PC-3 (cell line): ENCODE results near the gene GALNT14. TPM values are rescaled to one million over a fixed set of nuclear protein-coding genes. Genes with fewer than 3 reads are reported as not detected.
A peak's percentile ranks its signal among the peaks of the same experiment; 100 is the strongest.

Source experiments
- ATAC-seq: fragments of 200-7000 bp; cut with Tn5 transposase; 2 replicates; pipeline ENCODE4 v1.9.1; 2020; ENCODE audit warnings: mild to moderate bottlenecking, moderate library complexity
- BruUV-seq: library from RNA; stranded (reverse); fragments of 400-500 nt; replicated peaks from 2 replicates; lab custom pipeline; 2021; lab: Mats Ljungman, UMichigan
- CTCF ChIA-PET: fragments of 300-600 bp; sonication (Branson Sonifier 250); formaldehyde crosslinking; loops from one replicate; lab custom pipeline; 2022; ENCODE audit warnings: antibody characterized with exemption; lab: Charles Lee
- POLR2A ChIA-PET: fragments of 300-600 bp; sonication (Branson Sonifier 250); formaldehyde crosslinking; loops from one replicate; lab custom pipeline; 2022; ENCODE audit warnings: antibody characterized with exemption; ENCODE audit not compliant: unreplicated experiment; lab: Charles Lee
- DNase-seq: peaks from one replicate; pipeline ENCODE4 v3.0.0-alpha.2; 2015
- H2AFZ ChIP-seq: fragments of 300-600 bp; sonication (generic); 2 replicates; pipeline ENCODE4 v1.6.0; 2016; ENCODE audit warnings: antibody characterized with exemption, low read length
- H3F3A ChIP-seq: fragments of 300-600 bp; sonication (generic); one replicate; pipeline ENCODE4 v1.6.0; 2017; ENCODE audit warnings: antibody characterized with exemption, low read length, control low read depth, mild to moderate bottlenecking; ENCODE audit not compliant: unreplicated experiment
- H3K27ac ChIP-seq: fragments of 300-600 bp; sonication (generic); 2 replicates; pipeline ENCODE4 v1.5.1; 2016; ENCODE audit warnings: mild to moderate bottlenecking, low read length
- H3K27me3 ChIP-seq: fragments of 300-600 bp; sonication (generic); 2 replicates; pipeline ENCODE4 v1.6.1; 2016; ENCODE audit warnings: low read length, mixed read lengths
- H3K36me3 ChIP-seq: fragments of 300-600 bp; sonication (generic); 2 replicates; pipeline ENCODE4 v1.6.1; 2016; ENCODE audit warnings: low read depth, mixed run types, low read length, mixed read lengths
- H3K4me1 ChIP-seq: fragments of 300-600 bp; sonication (generic); 2 replicates; pipeline ENCODE4 v1.5.1; 2016; ENCODE audit warnings: low read length; ENCODE audit not compliant: insufficient read depth
- H3K4me2 ChIP-seq: fragments of 300-600 bp; sonication (generic); 2 replicates; pipeline ENCODE4 v1.6.0; 2016; ENCODE audit warnings: low read length
- H3K4me3 ChIP-seq: fragments of 300-600 bp; sonication (generic); 2 replicates; pipeline ENCODE4 v1.5.1; 2016; ENCODE audit warnings: mild to moderate bottlenecking, low read length, mixed read lengths
- H3K79me2 ChIP-seq: fragments of 300-600 bp; sonication (generic); 2 replicates; pipeline ENCODE4 v1.6.1; 2017; ENCODE audit warnings: low read length, mixed read lengths
- H3K9ac ChIP-seq: fragments of 300-600 bp; sonication (generic); 2 replicates; pipeline ENCODE4 v1.6.0; 2016; ENCODE audit warnings: mild to moderate bottlenecking, low read length
- H3K9me2 ChIP-seq: fragments of 300-600 bp; sonication (generic); replicated peaks from 2 replicates; pipeline ENCODE4 v1.6.1; 2016; ENCODE audit warnings: mixed run types, low read length, mixed read lengths
- H3K9me3 ChIP-seq: fragments of 300-600 bp; sonication (generic); 2 replicates; pipeline ENCODE4 v1.6.1; 2016; ENCODE audit warnings: low read length, mixed read lengths
- H4K20me1 ChIP-seq: fragments of 300-600 bp; sonication (generic); 2 replicates; pipeline ENCODE4 v1.6.1; 2016; ENCODE audit warnings: low read length, mixed read lengths
- EZH2 ChIP-seq: fragments of 300-600 bp; sonication (generic); IDR thresholded peaks from one replicate; pipeline ENCODE4 v1.6.1; 2017; ENCODE audit warnings: antibody characterized with exemption, mild to moderate bottlenecking, low read length; ENCODE audit not compliant: unreplicated experiment
- EZH2phosphoT487 ChIP-seq: fragments of 300-600 bp; sonication (generic); IDR thresholded peaks from 2 replicates; pipeline ENCODE4 v1.6.1; 2018; ENCODE audit warnings: mild to moderate bottlenecking, antibody characterized with exemption, low read length, borderline replicate concordance
- intact Hi-C: fragments of 100-400 bp; cut with micrococcal nuclease; formaldehyde crosslinking; loops from 2 replicates; pipeline ENCODE4 v1.9.0; 2023
- total RNA-seq: library from RNA; depleted of rRNA; stranded (reverse); fragments of >200 nt; gene quantifications from 2 replicates; pipeline ENCODE4 v1.2.3, GENCODE V29; 2014
- TF ChIP-seq, protein P1 (sequence below): fragments of 300-600 bp; sonication (generic); conservative IDR thresholded peaks from 2 replicates; pipeline ENCODE4 v1.5.1; 2017; ENCODE audit warnings: antibody characterized with exemption, low read depth, mild to moderate bottlenecking, low read length

GALNT14 gene
- total RNA-seq, 1 experiment from 2014 or later: 10.2 TPM

DNA sequence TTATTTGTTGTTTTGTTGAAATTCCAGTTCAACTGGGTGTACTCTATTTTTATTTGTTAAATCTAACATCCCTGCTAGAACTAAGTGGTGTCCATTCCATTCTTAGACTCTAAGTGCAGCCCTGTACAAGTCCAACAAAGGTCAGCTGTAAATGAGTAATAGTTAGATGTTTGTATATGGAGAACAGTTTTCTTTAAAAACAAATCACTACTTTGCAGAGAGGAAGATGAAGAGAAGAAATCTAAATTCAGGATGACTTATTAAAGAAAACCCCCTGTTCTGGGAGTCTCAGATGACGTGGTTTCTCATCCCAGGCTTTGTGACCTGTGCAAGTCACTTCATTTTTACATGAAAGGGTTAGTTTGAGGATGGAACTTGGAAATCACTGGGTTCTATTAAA lies 57.9 kb downstream of the GALNT14 start:
- POLR2A ChIA-PET: no interaction called here
- ATAC-seq (no peak), DNase-seq (no peak)
- H4K20me1 ChIP-seq: no peaks in the 10 kb centered on the region
- no peaks in the 10 kb centered on the region for H3K9me2 ChIP-seq
- H3K9ac ChIP-seq: no peak overlapping the region
- H3K36me3 ChIP-seq: no peaks in the 10 kb centered on the region
- H3K4me1 ChIP-seq: peaks cover 27% of the 10 kb centered on the region
- BruUV-seq: no TSS peak
- no peaks in the 10 kb centered on the region for H3K27me3 ChIP-seq
- H3K27ac ChIP-seq: no peak overlapping the region
- no peak overlapping the region for H3K4me3 ChIP-seq
- intact Hi-C loops: no loop called here
- no peaks in the 10 kb centered on the region for H3K9me3 ChIP-seq
- H3F3A ChIP-seq: no peaks in the 10 kb centered on the region
- H3K4me2 ChIP-seq: 0 out of 2 replicates have a peak overlapping the region, but pooled peaks have one; percentile 42
- no peak overlapping the region for H2AFZ ChIP-seq
- H3K79me2 ChIP-seq: no peaks in the 10 kb centered on the region
- CTCF ChIA-PET: no interaction called here
- no peak for TF ChIP-seq EZH2
- TF ChIP-seq, protein P1, sequence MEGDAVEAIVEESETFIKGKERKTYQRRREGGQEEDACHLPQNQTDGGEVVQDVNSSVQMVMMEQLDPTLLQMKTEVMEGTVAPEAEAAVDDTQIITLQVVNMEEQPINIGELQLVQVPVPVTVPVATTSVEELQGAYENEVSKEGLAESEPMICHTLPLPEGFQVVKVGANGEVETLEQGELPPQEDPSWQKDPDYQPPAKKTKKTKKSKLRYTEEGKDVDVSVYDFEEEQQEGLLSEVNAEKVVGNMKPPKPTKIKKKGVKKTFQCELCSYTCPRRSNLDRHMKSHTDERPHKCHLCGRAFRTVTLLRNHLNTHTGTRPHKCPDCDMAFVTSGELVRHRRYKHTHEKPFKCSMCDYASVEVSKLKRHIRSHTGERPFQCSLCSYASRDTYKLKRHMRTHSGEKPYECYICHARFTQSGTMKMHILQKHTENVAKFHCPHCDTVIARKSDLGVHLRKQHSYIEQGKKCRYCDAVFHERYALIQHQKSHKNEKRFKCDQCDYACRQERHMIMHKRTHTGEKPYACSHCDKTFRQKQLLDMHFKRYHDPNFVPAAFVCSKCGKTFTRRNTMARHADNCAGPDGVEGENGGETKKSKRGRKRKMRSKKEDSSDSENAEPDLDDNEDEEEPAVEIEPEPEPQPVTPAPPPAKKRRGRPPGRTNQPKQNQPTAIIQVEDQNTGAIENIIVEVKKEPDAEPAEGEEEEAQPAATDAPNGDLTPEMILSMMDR: no peak
- TF ChIP-seq EZH2phosphoT487: no peak

DNA sequence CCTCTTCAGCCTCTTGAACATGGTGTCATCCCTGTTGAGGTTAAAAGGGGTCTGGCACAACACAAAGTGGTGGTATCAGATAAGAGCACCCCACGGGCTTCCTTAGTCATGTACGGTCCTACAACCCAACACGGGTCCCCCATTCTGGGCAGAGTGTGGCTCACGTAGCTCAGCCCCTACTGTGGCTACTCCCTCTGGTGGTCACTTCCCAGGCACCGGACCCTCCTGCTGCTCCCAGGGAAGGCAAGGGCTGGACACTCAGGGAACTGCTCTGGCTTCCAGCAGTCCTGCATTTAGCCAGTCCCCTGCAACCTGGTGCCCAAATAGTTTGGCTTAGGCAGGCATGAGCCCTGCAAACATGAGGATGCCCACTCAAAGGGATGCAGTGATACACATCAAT lies 58.6 kb downstream of the GALNT14 start:
- H4K20me1 ChIP-seq: no peaks in the 10 kb centered on the region
- no peak overlapping the region for H3K4me2 ChIP-seq
- H3K9ac ChIP-seq: no peak overlapping the region
- TF ChIP-seq EZH2 (no peak), EZH2phosphoT487 (no peak)
- TF ChIP-seq, protein P1: peak; percentile 27
- DNase-seq (no peak), ATAC-seq (no peak)
- H3F3A ChIP-seq: no peaks in the 10 kb centered on the region
- H3K4me1 ChIP-seq: peaks cover 27% of the 10 kb centered on the region
- no peaks in the 10 kb centered on the region for H3K79me2 ChIP-seq
- intact Hi-C loops: no loop called here
- no peaks in the 10 kb centered on the region for H3K9me3 ChIP-seq
- no peaks in the 10 kb centered on the region for H3K36me3 ChIP-seq
- BruUV-seq: no TSS peak
- H2AFZ ChIP-seq: no peak overlapping the region
- H3K27me3 ChIP-seq: no peaks in the 10 kb centered on the region
- CTCF ChIA-PET: no interaction called here
- no peak overlapping the region for H3K27ac ChIP-seq
- H3K4me3 ChIP-seq: no peak overlapping the region
- no peaks in the 10 kb centered on the region for H3K9me2 ChIP-seq
- POLR2A ChIA-PET: no interaction called here

DNA sequence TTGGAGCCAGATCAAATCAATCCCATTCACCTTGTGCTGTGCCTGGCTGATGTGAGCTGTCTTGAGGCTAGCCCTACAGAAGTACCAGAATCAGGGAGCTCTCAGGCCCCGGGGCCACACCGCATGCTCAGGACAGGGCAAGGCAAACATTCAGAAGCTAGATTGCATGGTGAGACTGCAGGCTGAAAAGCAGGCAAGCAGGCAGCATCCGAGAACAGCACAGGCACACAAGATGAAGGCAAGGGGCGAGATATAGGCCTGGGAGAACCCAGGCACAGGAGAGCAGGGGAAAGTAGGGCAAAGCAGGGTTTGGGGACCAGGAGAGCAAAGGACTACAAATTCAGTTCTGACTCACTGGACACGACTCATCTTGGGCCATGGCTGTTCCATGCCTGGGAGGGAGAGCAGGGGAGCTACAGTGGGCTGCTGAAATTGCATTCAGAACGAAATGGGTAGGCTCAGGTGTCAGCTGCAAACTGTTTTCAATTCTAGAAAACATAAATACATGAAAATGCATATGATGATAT lies 59.6 kb downstream of the GALNT14 start:
- no peaks in the 10 kb centered on the region for H3K79me2 ChIP-seq
- no TSS peak for BruUV-seq
- peaks cover 27% of the 10 kb centered on the region for H3K4me1 ChIP-seq
- TF ChIP-seq EZH2phosphoT487 (no peak), EZH2 (no peak)
- TF ChIP-seq, protein P1: no peak
- no peak overlapping the region for H3K4me3 ChIP-seq
- no peaks in the 10 kb centered on the region for H3K9me2 ChIP-seq
- no peaks in the 10 kb centered on the region for H4K20me1 ChIP-seq
- intact Hi-C loops: no loop called here
- H3F3A ChIP-seq: no peaks in the 10 kb centered on the region
- no peaks in the 10 kb centered on the region for H3K9me3 ChIP-seq
- H3K27me3 ChIP-seq: no peaks in the 10 kb centered on the region
- no peak overlapping the region for H2AFZ ChIP-seq
- H3K4me2 ChIP-seq: no peak overlapping the region
- ATAC-seq: no peak
- no peak overlapping the region for H3K9ac ChIP-seq
- no peak for DNase-seq
- ChIA-PET POLR2A (no interaction called here), CTCF (no interaction called here)
- no peaks in the 10 kb centered on the region for H3K36me3 ChIP-seq
- H3K27ac ChIP-seq: no peak overlapping the region
